Activated CD8-positive, alpha-beta memory T cell treated with anti-CD3 and anti-CD28 coated beads for 48 hours (primary cell): ENCODE measurements around the gene HEATR5B.
"Not testable (repeated sequence)": the region's sequence is repeated elsewhere in the genome, so short reads cannot be mapped to it uniquely, and the experiment has no call there.

Experiments used
- DNase-seq, 3 experiments: peaks; one replicate each; pipeline ENCODE4 v3.0.0-alpha.2; 2020; ENCODE audit warnings: low read depth in 2 of 3, low spot score in 2 of 3

HEATR5B gene

DNA sequence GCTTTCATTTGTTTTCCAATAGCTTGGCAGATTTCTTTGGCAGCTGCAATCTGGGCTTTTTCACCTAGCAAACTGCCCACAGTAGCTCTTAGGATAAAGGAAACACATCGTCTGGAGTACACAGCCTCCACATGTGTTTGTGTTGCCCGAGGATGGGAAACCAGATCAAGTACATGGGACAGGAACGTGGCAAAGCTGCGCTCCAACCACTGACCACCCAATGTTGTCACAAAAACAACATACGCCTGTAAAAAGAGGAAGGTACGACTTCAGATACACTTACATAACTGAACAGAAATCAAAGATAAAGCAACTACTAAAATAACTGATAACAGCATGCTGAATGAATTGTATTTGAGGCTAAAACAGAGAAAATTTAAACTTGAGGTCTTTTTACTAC is 15.5 kb downstream of the HEATR5B start:
- DNase-seq: no peak

DNA sequence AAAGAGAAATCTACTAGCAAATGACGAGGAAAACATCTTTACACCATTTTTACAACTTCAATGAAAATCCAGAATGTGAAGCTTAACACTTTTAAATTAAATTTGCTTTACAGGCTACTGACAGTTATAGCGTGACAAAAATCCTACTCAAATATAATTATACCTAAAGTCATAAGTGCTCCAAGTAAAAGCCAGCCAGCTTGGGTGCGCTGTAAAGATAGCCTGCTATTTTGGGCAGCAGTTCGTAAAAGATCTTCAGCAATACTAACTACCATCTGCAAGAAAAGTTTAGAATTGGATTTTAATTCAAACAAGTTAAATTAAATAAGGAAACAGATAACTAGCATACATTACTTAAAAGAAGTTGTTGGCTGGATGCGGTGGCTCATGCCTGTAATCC is 22.4 kb downstream of the HEATR5B start:
- no peak for DNase-seq

GRCh38 chr2:37061013-37061711 is 23.0 kb downstream of the HEATR5B start:
- no peak for DNase-seq

DNA sequence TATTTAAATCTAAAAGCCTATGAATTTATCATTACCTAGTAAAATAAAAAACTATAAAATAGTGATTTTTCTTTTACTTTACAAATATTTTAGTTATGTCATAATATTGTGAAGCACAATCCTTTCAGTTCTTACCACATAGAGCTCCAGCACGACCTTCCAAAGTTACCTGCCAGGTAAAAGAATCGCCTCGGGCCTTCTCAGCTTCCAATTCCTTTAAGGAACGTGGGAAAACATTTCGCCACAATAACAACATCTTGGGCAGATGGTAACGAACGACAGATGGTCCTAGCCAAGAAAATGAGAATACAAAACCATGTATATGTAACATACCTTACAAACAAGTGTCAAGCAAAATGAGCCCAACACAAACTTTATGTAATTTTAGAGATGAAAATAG is 23.7 kb downstream of the HEATR5B start:
- DNase-seq: no peak

DNA sequence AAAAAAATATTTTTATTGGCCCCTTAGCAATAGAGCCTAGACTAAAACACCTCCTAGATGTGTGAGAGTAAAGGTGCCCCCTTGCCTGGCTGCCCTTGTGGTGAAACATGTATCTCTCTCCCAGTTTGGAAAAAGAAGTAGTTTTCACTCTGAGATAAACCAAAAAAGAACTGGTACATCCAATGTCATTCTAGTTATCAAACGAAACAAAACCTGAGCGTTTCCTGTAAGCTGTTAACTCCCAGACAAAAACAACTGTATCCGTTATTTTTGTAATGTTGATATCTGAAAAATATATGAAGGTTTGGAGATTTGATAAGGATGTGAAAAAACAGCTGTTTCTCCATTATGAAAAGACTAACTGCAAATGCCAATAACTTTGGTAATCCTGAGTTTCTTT is 24.3 kb downstream of the HEATR5B start:
- no peak for DNase-seq

GRCh38 chr2:37052600-37053332 is 31.4 kb downstream of the HEATR5B start:
- DNase-seq: no peak

DNA sequence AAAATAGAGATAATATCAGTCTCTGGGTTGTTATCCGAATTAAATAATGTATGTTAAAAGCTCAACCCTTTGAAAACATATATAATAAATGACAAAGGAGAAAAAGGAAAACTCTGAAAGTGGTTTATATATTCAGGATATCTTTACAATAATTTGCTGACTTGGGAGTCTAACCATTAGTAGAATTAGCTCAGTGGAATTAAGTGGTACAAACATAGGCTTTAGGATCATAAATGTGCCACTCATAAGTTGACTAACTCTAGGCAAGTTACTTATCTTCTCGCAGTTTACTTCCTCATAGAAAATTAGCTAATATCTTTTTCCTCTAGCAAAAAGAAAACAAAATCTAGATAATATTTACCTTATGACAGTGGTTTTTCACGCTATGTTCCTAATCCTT is 44.6 kb downstream of the HEATR5B start:
- DNase-seq: no peak

- DNase-seq: no peak
Observed at GRCh38 chr2:37037771-37038170, 46.4 kb downstream of the HEATR5B start.

- no peak for DNase-seq
Observed at GRCh38 chr2:37029758-37030157, 54.4 kb downstream of the HEATR5B start.

DNA sequence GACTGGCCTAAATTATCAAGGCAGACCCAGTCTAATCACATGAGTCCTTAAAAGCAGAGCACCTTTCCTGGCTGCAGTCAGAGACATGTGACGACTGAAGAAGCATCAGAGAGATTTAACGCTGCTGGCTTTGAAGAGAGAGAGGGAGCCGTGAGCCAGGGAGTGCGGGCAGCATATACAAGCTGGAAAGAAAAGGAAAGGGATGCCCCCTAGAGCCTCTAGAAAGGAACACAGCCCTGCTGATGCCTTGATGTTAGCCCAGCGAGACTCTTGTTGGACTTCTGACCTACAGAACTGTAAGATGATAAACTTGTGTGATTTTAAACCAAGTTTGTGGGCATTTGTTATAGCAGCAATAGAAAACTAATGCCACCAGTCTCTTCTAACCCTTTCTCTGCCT is 58.1 kb downstream of the HEATR5B start:
- DNase-seq: no peak

DNA sequence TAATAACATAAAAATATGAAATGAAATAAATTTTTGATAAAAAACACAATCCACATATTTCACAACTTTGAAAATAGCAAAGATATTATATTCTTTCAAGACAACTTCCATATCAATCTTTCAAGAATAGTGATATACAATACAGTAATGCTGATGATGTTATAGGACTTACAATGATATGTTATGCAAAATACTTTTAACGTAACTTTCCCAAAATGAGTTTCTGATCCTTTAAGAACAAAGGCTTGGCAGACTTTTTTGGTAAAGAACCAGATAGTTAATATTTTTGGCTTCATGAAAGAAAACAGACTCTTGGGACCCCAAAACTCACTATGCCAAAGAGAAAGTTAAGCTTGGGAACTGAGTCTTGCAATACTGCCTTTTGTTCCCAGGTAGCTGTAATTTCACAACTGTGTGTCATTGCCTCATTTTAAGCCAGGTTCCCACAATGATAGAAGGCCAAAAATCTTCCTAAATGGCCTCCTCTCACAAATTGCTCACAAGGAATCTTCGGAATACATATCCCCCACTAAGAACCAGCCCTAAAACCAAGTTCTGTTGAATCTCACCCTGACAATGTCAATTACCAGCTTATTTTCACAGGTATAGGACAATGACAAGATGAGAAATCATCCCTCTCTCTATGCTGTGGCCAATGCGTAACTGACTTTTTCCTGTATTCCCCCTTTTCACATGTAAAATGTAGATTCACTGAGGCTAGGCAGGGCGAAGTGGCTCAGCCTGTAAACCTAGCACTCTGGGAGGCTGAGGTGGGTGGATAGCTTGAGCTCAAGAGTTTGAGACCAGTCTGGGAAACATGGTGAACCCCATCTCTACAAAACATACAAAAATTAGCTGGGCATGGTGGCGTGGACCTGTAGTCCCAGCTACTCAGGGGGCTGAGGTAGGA is 63.0 kb downstream of the HEATR5B start:
- no peak for DNase-seq

DNA sequence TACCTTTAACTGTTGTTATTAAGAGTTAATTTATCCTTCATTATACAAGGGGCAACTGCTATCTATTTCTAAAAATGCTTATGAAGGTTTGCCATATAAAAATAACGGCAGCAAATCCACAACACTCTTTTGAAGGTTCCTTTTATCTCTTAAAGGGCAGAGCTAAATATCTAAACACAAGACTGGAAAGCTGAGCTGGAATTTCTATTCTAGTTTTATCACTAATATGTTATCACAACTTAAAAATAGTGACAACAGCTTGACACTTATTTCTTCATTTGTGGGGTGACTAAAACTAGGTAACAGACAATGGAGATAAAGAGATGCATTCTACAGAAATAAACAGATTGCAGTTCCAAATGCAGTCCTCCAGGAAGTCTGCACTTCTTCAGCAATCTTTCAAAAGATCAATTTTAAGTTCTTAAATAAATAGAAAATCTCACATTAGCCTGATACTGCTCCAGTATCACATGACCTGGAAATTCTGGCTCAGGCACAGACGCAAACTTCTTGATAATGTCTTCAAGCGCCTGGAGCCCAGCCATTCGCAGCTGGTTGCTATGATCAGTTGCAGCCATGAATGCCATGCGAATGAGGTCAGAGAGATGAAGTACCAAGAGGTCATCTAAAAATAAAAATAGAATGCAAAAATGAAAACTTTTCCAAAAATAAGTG is 63.8 kb downstream of the HEATR5B start:
- DNase-seq: no peak

DNA sequence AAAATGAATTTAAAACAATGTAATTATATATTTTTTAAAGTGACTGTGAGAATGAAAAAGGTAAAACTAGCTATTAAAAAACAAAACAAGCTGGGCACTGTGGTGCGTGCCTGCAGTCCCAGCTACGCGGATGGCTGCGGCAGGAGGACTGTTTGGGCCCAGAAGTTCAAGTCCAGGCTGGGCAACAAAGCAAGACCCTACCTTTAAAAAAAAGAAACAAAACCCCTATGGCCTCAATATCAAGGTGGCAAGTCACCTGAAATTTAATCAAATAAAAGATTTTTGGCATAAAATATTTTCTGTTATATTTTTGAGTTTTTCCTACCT is 70.9 kb downstream of the HEATR5B start:
- no peak for DNase-seq

DNA sequence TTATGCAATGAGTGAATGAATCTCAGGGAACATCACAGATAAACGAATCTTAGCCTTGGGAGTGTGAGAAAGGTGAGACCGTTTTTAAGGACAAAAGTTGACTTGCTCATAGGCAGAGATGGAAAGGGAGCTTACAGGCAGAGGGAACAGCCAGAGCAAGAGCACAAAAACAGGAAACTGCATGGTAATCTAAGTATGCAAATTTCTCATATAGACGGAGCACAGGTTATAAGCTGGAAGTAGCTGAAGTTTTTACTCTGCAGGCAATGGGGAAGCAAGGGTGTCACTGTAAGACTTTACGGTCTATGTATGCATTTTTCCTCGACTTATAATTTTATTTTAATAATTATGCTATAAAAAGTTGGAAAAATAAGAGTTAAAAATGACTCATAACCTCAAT is 73.0 kb downstream of the HEATR5B start:
- DNase-seq: no peak

DNA sequence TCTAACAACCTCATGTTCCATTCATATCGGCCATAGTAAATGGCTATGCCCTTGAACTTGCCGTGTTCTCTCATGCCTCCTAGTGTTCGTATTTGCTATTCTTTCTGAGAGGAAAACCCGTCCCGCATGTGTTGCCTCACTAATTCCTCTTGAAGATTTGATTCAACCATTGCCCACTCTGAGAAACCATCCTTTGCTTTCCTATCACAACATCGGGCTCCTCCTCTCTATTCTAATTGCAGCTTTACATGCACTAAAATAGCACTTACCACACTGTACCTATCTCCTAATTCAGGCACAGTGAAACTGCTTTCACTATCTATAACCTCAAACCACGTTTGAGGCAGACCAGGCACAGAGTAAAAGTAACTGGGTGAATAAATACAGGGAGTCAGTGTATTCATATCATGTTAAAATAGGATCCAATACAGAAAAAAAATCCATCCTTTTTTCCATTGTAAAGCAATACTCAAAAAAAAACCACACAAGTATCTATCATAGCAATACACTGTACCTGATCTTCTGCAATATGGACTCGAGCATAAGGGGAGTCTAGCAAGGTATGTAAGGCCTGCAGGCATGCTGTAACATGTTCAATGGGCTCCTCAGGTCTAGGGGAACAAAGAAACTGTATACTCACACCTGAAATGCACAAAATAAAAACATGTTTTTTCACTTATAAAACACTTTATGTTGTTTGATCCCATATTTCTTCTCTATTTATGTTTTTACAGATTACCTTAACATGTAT is 78.9 kb downstream of the HEATR5B start:
- no peak for DNase-seq

DNA sequence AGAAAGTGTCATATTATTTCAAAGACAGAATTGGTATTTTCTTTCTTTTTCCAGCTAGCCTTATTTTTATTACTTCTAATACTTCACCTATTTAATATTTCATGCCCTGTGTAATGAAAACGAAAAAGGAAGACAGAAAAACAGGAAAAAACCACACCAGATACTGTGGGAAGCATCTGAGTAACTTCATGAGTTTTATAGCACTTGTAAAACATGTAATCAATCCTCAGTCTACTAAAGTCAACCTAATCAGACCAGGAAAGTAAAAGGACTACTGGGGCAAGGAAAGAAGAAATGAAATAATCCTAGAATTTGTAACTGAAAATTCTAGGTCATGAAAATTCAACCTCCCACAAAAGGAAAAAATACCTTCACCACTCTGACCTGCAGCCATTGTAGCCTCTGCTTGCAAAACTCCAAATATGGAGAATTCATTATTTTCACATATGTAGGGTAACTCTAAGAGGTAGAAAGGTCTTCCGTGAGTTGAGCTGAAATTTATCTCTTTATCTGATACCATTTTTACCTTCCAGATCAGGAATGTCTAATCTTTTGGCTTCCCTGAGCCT is 83.1 kb downstream of the HEATR5B start:
- DNase-seq: no peak

DNA sequence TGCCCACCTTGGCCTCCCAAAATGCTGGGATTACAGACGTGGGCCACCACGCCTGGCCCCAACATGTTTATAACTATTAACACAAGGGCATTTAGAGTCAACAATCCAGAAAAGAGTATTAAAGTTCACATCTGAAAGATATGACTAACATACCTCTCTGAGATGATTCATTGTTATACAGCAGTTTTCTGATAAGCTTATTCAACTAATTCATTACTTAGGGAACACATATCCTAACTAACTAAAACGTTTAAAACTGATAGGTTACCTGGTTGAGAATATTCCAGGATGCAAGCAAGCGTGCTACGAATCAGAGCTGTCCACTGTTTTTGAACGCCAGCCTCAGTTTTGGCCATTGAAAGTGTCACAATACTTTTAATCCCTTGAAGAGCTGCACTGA is 83.9 kb downstream of the HEATR5B start:
- DNase-seq: no peak

GRCh38 chr2:36999416-36999815 is 84.8 kb downstream of the HEATR5B start:
- DNase-seq: not testable (repeated sequence)

GRCh38 chr2:36993841-36994620 is 90.1 kb downstream of the HEATR5B start:
- DNase-seq: no peak

GRCh38 chr2:36988008-36988407 is 96.2 kb downstream of the HEATR5B start:
- no peak for DNase-seq
